HG03103 (cell line): ENCODE results near the gene CDH4.

Source experiments
- ATAC-seq: cut with Tn5 transposase; IDR thresholded peaks from one replicate; pipeline ENCODE4 v1.9.1; 2021; ENCODE audit warnings: low read depth; ENCODE audit not compliant: unreplicated experiment

CDH4 gene

GRCh38 chr20:61538943-61539265 is 286.8 kb downstream of the CDH4 start:
- ATAC-seq = no peak

- ATAC-seq = no peak
Measured at GRCh38 chr20:61539706-61540360, 287.8 kb downstream of the CDH4 start.

GRCh38 chr20:61541537-61541936 is 289.5 kb downstream of the CDH4 start:
- ATAC-seq = no peak

- no peak for ATAC-seq
Measured at GRCh38 chr20:61543086-61543485, 291.0 kb downstream of the CDH4 start.

GRCh38 chr20:61543931-61544745 is 292.1 kb downstream of the CDH4 start:
- ATAC-seq = no peak

- ATAC-seq = no peak
Measured at GRCh38 chr20:61544910-61545889, 293.1 kb downstream of the CDH4 start.

GRCh38 chr20:61546641-61547040 is 294.6 kb downstream of the CDH4 start:
- ATAC-seq = no peak

- ATAC-seq = no peak
Measured at GRCh38 chr20:61548069-61548468, 296.0 kb downstream of the CDH4 start.

- ATAC-seq = no peak
Measured at GRCh38 chr20:61549865-61550264, 297.8 kb downstream of the CDH4 start.

GRCh38 chr20:61551401-61551800 is 299.3 kb downstream of the CDH4 start:
- ATAC-seq = no peak

GRCh38 chr20:61554617-61555016 is 302.6 kb downstream of the CDH4 start:
- no peak for ATAC-seq

- ATAC-seq = no peak
Measured at GRCh38 chr20:61555566-61555965, 303.5 kb downstream of the CDH4 start.

- ATAC-seq = no peak
Measured at GRCh38 chr20:61556111-61556510, 304.1 kb downstream of the CDH4 start.

- no peak for ATAC-seq
Measured at GRCh38 chr20:61556673-61557072, 304.6 kb downstream of the CDH4 start.

GRCh38 chr20:61557621-61558020 is 305.6 kb downstream of the CDH4 start:
- no peak for ATAC-seq

- no peak for ATAC-seq
Measured at GRCh38 chr20:61558726-61559125, 306.7 kb downstream of the CDH4 start.

GRCh38 chr20:61559706-61560315 is 307.8 kb downstream of the CDH4 start:
- no peak for ATAC-seq

- no peak for ATAC-seq
Measured at GRCh38 chr20:61560361-61560853, 308.3 kb downstream of the CDH4 start.

GRCh38 chr20:61561111-61561830 is 309.2 kb downstream of the CDH4 start:
- ATAC-seq = no peak

- no peak for ATAC-seq
Measured at GRCh38 chr20:61562491-61562890, 310.4 kb downstream of the CDH4 start.
